HL-60 (cell line): Measurements from ENCODE around the gene FAF1.

ENCODE experiments used
- DNase-seq, 2 experiments: peaks; one replicate each; pipeline ENCODE4 v3.0.0-alpha.2; 2010 to 2020; ENCODE audit warnings: low read depth in 1 of 2, low spot score in 1 of 2
- H3K27ac ChIP-seq: fragments of 250-450 bp; sonication (Bioruptor Pico); replicated peaks from 2 replicates; pipeline ENCODE4 v1.5.1; 2020; ENCODE audit warnings: mild to moderate bottlenecking, moderate library complexity
- H3K27me3 ChIP-seq: fragments of 250-450 bp; sonication (Bioruptor Pico); 2 replicates; pipeline ENCODE4 v1.5.1; 2021; ENCODE audit warnings: mild to moderate bottlenecking, moderate library complexity; ENCODE audit not compliant: insufficient read depth, poor library complexity, severe bottlenecking
- H3K4me3 ChIP-seq: replicated peaks from 2 replicates; pipeline ENCODE4 v1.5.1; 2011; ENCODE audit warnings: mild to moderate bottlenecking, control low read depth, low read length; ENCODE audit not compliant: insufficient read depth
- CTCF ChIP-seq: IDR thresholded peaks from one replicate; pipeline ENCODE4 v1.5.1; 2011; ENCODE audit warnings: low read length, control low read depth, inconsistent platforms; ENCODE audit not compliant: insufficient read depth
- GABPA ChIP-seq: IDR thresholded peaks from 2 replicates; pipeline ENCODE4 v1.6.1; 2012; ENCODE audit warnings: low read depth
- POLR2AphosphoS5 ChIP-seq: IDR thresholded peaks from 2 replicates; pipeline ENCODE4 v1.6.1; 2012; ENCODE audit warnings: low read depth
- SPI1 ChIP-seq: IDR thresholded peaks from 2 replicates; pipeline ENCODE4 v1.6.1; 2012; ENCODE audit warnings: low read depth, mild to moderate bottlenecking, borderline replicate concordance
- TF ChIP-seq, protein P1 (sequence below): IDR thresholded peaks from 2 replicates; pipeline ENCODE4 v1.6.1; 2012; ENCODE audit warnings: low read depth; ENCODE audit not compliant: insufficient replicate concordance

FAF1 gene

DNA sequence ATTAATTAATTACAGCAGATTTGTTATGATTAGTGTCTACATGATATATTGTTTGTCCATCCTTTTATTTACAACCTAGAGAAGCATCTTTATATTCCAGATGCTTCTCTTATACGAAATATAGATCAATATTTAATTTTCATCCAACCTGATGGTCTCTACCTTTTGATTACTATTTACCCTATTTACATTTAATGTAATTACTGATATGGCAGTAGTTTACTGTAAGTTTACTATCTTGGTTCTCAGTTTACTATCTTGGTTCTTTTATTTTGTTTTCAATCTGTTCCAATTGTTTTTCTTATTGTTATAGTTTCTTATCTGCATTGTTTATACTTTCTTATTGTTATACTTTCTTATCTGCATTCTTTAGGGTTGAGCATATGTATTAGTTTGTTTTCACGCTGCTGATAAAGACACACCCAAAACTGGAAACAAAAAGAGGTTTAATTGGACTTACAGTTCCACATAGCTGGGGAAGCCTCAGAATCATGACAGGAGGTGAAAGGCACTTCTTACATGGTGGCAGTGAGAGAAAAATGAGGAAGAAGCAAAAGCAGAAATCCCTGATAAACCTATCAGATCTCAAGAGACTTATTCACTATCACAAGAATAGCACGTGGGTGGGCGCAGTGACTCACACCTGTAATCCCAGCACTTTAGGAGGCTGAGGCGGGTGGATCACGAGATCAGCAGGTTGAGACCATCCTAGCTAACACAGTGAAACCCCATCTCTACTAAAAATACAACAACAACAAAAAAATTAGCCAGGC, 28.9 kb downstream of the FAF1 start:
- Histone ChIP-seq H3K27ac (no peak overlapping the region), H3K4me3 (no peak overlapping the region), H3K27me3 (no peaks in the 10 kb centered on the region)
- no peak for TF ChIP-seq CTCF
- TF ChIP-seq, protein P1, sequence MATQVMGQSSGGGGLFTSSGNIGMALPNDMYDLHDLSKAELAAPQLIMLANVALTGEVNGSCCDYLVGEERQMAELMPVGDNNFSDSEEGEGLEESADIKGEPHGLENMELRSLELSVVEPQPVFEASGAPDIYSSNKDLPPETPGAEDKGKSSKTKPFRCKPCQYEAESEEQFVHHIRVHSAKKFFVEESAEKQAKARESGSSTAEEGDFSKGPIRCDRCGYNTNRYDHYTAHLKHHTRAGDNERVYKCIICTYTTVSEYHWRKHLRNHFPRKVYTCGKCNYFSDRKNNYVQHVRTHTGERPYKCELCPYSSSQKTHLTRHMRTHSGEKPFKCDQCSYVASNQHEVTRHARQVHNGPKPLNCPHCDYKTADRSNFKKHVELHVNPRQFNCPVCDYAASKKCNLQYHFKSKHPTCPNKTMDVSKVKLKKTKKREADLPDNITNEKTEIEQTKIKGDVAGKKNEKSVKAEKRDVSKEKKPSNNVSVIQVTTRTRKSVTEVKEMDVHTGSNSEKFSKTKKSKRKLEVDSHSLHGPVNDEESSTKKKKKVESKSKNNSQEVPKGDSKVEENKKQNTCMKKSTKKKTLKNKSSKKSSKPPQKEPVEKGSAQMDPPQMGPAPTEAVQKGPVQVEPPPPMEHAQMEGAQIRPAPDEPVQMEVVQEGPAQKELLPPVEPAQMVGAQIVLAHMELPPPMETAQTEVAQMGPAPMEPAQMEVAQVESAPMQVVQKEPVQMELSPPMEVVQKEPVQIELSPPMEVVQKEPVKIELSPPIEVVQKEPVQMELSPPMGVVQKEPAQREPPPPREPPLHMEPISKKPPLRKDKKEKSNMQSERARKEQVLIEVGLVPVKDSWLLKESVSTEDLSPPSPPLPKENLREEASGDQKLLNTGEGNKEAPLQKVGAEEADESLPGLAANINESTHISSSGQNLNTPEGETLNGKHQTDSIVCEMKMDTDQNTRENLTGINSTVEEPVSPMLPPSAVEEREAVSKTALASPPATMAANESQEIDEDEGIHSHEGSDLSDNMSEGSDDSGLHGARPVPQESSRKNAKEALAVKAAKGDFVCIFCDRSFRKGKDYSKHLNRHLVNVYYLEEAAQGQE: no peak
- TF ChIP-seq SPI1: peak; percentile 45; the same call in 1 of the 2 replicates
- DNase-seq: peak in 1 of 2 experiments; percentile 36

DNA sequence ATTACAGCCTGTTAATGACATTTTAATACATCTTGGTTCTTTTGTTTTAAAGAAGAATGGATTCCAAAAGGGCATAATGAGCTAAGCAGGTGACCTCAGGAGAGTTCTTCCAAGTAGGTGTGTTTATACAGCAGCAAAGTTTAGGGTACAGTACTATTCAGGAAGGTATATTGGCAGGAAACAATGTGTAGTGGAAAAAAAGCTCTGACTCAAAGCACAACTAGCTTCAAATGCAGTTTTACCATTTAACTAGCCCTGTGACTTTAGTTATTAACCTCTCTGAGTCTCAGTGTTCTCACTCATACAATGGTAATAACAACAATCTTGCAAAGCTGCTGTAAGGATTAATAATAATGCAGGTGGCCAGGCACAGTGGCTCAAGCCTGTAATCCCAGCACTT, 29.9 kb downstream of the FAF1 start:
- DNase-seq: no peak
- Histone ChIP-seq H3K27ac (no peak overlapping the region), H3K27me3 (no peaks in the 10 kb centered on the region), H3K4me3 (no peak overlapping the region)
- TF ChIP-seq, protein P1: no peak
- TF ChIP-seq CTCF (no peak), GABPA (no peak), POLR2AphosphoS5 (no peak), SPI1 (no peak)

DNA sequence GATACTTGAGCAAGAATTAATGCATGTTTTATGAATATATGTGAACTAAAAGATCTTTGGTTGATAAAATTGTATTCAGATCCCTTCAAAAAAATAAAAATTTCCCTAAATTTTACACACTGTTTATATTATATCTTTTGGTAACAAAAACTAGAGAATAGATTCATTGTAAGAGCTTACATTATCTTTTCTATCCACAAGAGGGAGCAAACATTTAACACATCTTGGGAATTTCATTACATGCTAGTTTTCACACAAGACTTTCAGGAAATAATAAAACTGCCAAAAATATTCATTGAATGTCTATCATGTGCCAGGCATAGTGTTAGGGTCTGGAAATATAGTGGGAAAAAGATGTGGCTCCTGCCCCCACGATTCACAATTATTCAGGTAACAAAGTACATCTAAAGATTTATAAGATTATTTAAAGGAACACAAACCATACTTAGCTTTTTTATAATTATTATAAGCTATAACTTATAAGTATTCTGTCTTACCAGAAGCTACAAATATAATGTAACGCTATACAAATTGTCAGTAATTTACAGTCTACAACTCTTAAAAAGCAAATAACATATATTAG, 30.6 kb downstream of the FAF1 start:
- no peak overlapping the region for H3K4me3 ChIP-seq
- H3K27me3 ChIP-seq: no peaks in the 10 kb centered on the region
- peak; percentile 30 for TF ChIP-seq CTCF
- no peak for TF ChIP-seq SPI1
- no peak for TF ChIP-seq GABPA
- TF ChIP-seq, protein P1: no peak
- H3K27ac ChIP-seq: no peak overlapping the region
- no peak for DNase-seq
